K562 (cell line): Measurements from ENCODE around the gene VTA1. TPM values are rescaled to one million over a fixed set of nuclear protein-coding genes. Genes with fewer than 3 reads are reported as not detected.
A peak's percentile ranks its signal among the peaks of the same experiment; 100 is the strongest.

ENCODE experiments used
- CCAR2 ChIP-seq: fragments of 200-400 bp; formaldehyde crosslinking; IDR thresholded peaks from 2 replicates; pipeline ENCODE4 v1.6.1; 2017; ENCODE audit warnings: mild to moderate bottlenecking, low read depth, low read length
- E2F8 ChIP-seq: fragments of 450-650 bp; IDR thresholded peaks from 2 replicates; pipeline ENCODE4 v1.7.1; 2018; ENCODE audit warnings: mild to moderate bottlenecking, low read depth; ENCODE audit not compliant: partially characterized antibody
- EHMT2 ChIP-seq: fragments of 450-650 bp; IDR thresholded peaks from 2 replicates; pipeline ENCODE4 v1.6.1; 2018; ENCODE audit warnings: antibody characterized with exemption
- ELF1 ChIP-seq: fragments of 200-800 bp; sonication (Bioruptor generic); IDR thresholded peaks from 2 replicates; pipeline ENCODE4 v1.6.1; 2016; ENCODE audit warnings: missing genetic modification characterization, missing compliant biosample characterization
- MTF1 ChIP-seq: fragments of 250-450 bp; sonication (Bioruptor Pico); IDR thresholded peaks from 2 replicates; pipeline ENCODE4 v1.9.0; 2021; ENCODE audit warnings: moderate library complexity, mild to moderate bottlenecking, inconsistent platforms, borderline replicate concordance
- NR1H2 ChIP-seq: sonication (generic); formaldehyde crosslinking; IDR thresholded peaks from 2 replicates; pipeline ENCODE4 v1.4.0; 2020; ENCODE audit warnings: mild to moderate bottlenecking, missing genetic modification reagents
- RAD21 ChIP-seq, 2 experiments: fragments of 250-450 bp in 1 of 2; fragments of 450-650 bp in 1 of 2; sonication (Bioruptor Pico) in 1 of 2; formaldehyde crosslinking in 1 of 2; IDR thresholded peaks in 1 of 2; conservative IDR thresholded peaks in 1 of 2; 2 replicates each; pipeline versions ENCODE4 v1.4.0 to v1.8.0; 2020 to 2022; ENCODE audit warnings: mild to moderate bottlenecking in 2 of 2, moderate library complexity in 1 of 2
- STAT6 ChIP-seq: sonication (generic); formaldehyde crosslinking; IDR thresholded peaks from 2 replicates; pipeline ENCODE4 v1.8.1; 2023; ENCODE audit warnings: mild to moderate bottlenecking, missing genetic modification reagents
- YBX1 ChIP-seq: fragments of 450-650 bp; IDR thresholded peaks from 2 replicates; pipeline ENCODE4 v1.7.1; 2016; ENCODE audit warnings: mild to moderate bottlenecking
- ZFP36 ChIP-seq: fragments of 150-350 bp; IDR thresholded peaks from 2 replicates; pipeline ENCODE4 v1.6.1; 2018; ENCODE audit warnings: low read length, low read depth; ENCODE audit not compliant: partially characterized antibody
- ZNF12 ChIP-seq: sonication (generic); formaldehyde crosslinking; IDR thresholded peaks from 2 replicates; pipeline ENCODE4 v1.4.0; 2020; ENCODE audit warnings: mild to moderate bottlenecking, missing genetic modification reagents
- ZNF780A ChIP-seq: fragments of 250-450 bp; sonication (Bioruptor Pico); IDR thresholded peaks from 2 replicates; pipeline ENCODE4 v1.5.0; 2021; ENCODE audit warnings: mild to moderate bottlenecking
- polyA plus RNA-seq, 8 experiments: library from polyadenylated mRNA; depleted of rRNA in 4 of 8; stranded (reverse) in 5 of 8; unstranded in 3 of 8; fragments of >200 nt; fragmentation: Nextera tagmentation in 2 of 8; fragmentation: Illumina TruSeq in 1 of 8; extraction: Ambion mirVana in 2 of 8; extraction: Trizol in 1 of 8; gene quantifications; 2 replicates each; pipeline versions ENCODE4 v1.2.1 to v1.2.3, GENCODE V29; 2011 to 2014; ENCODE audit warnings: inconsistent platforms in 1 of 8, missing spikeins in 1 of 8
- total RNA-seq, 7 experiments: library from RNA; depleted of rRNA in 6 of 7; stranded (reverse); fragments of >200 nt in 6 of 7; fragmentation: Illumina TruSeq in 2 of 7; extraction: Trizol in 2 of 7; gene quantifications; 2 replicates each; pipeline versions ENCODE4 v1.2.1 to v1.2.3, GENCODE V29; 2011 to 2021; ENCODE audit warnings: low replicate concordance in 1 of 7
- TF ChIP-seq, protein P1 (sequence below): fragments of 150-350 bp; conservative IDR thresholded peaks from 2 replicates; pipeline ENCODE4 v1.6.1; 2014; ENCODE audit warnings: low read length
- TF ChIP-seq, protein P2 (sequence below): sonication (generic); formaldehyde crosslinking; IDR thresholded peaks from 2 replicates; pipeline ENCODE4 v1.8.0; 2022; ENCODE audit warnings: mild to moderate bottlenecking, missing genetic modification reagents
- TF ChIP-seq, protein P3 (sequence below): fragments of 450-650 bp; formaldehyde crosslinking; IDR thresholded peaks from 2 replicates; pipeline ENCODE4 v1.4.0; 2020; ENCODE audit warnings: mild to moderate bottlenecking, moderate library complexity

The VTA1 gene
- total and polyA plus RNA-seq, 9 of the 15 experiments (the other 6 are each of a cell fraction or from before 2014, with no cell fraction given), result 47.8 to 182 (median 84.6) TPM

DNA sequence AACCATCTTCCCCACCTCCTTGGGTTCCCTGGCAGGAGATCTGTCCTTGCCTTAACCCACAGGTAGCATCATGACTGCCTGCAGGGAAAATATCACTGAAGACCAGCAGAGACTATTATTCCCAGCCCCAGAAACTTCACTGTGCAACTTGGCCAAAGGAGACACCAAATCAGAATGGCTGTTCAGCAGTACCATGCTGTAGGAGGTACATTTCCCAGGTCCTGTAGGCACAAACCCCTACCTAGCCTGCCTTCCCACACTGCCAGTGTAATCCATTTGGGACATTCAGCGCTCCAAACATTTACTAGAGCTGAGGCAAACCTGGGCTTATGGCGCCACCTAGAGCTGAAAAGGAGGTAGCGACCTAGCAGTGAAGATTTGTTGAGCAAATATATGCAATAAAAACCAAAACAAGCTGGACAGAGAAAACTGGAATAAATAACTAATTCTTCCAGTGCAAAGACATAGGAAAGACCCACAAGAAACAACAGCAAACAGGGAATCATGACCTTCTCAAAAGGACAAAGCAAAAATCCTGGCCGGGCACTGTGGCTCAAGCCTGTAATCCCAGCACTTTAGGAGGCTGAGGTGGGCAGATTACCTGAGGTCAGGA, 60.3 kb downstream of the VTA1 start (continued):
- TF ChIP-seq STAT6 (CRISPR knock-in tag) (no peak), ELF1 (tag) (no peak), EHMT2 (no peak), MTF1 (CRISPR knock-in tag) (no peak), RAD21 (CRISPR knock-in tag; conservative IDR thresholded peaks at IDR 0.05 in 1 of 2, IDR thresholded peaks at IDR 0.05 in 1 of 2) (peak in 1 of 2 experiments; percentile 70; a peak in 2 of 4 replicates), ZFP36 (no peak), CCAR2 (no peak), ZNF780A (CRISPR knock-in tag) (no peak), NR1H2 (no peak), ZNF12 (CRISPR knock-in tag) (no peak), E2F8 (no peak), YBX1 (no peak)
- TF ChIP-seq, protein P1, sequence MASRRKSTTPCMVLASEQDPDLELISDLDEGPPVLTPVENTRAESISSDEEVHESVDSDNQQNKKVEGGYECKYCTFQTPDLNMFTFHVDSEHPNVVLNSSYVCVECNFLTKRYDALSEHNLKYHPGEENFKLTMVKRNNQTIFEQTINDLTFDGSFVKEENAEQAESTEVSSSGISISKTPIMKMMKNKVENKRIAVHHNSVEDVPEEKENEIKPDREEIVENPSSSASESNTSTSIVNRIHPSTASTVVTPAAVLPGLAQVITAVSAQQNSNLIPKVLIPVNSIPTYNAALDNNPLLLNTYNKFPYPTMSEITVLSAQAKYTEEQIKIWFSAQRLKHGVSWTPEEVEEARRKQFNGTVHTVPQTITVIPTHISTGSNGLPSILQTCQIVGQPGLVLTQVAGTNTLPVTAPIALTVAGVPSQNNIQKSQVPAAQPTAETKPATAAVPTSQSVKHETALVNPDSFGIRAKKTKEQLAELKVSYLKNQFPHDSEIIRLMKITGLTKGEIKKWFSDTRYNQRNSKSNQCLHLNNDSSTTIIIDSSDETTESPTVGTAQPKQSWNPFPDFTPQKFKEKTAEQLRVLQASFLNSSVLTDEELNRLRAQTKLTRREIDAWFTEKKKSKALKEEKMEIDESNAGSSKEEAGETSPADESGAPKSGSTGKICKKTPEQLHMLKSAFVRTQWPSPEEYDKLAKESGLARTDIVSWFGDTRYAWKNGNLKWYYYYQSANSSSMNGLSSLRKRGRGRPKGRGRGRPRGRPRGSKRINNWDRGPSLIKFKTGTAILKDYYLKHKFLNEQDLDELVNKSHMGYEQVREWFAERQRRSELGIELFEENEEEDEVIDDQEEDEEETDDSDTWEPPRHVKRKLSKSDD, result no peak
- TF ChIP-seq, protein P2, sequence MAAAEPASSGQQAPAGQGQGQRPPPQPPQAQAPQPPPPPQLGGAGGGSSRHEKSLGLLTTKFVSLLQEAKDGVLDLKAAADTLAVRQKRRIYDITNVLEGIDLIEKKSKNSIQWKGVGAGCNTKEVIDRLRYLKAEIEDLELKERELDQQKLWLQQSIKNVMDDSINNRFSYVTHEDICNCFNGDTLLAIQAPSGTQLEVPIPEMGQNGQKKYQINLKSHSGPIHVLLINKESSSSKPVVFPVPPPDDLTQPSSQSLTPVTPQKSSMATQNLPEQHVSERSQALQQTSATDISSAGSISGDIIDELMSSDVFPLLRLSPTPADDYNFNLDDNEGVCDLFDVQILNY (CRISPR knock-in tag), result no peak
- TF ChIP-seq, protein P3, sequence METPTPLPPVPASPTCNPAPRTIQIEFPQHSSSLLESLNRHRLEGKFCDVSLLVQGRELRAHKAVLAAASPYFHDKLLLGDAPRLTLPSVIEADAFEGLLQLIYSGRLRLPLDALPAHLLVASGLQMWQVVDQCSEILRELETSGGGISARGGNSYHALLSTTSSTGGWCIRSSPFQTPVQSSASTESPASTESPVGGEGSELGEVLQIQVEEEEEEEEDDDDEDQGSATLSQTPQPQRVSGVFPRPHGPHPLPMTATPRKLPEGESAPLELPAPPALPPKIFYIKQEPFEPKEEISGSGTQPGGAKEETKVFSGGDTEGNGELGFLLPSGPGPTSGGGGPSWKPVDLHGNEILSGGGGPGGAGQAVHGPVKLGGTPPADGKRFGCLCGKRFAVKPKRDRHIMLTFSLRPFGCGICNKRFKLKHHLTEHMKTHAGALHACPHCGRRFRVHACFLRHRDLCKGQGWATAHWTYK, result no peak
